Lower leg skin (tissue), 4 donors: ENCODE results near the gene CBR1. TPM values are rescaled to one million over a fixed set of nuclear protein-coding genes. Genes with fewer than 3 reads are reported as not detected.
A peak's percentile ranks its signal among the peaks of the same experiment; 100 is the strongest.

Source experiments
- DNase-seq, 2 donors: peaks; one replicate each; pipeline ENCODE4 v3.0.0-alpha.2; 2019; ENCODE audit warnings: low spot score in 2 of 2
- H3K4me3 ChIP-seq: fragments of 200-600 bp; sonication (generic); 2 replicates; pipeline ENCODE4 v1.5.1; 2017; ENCODE audit warnings: mild to moderate bottlenecking, low read depth; ENCODE audit not compliant: poor library complexity, severe bottlenecking
- CTCF ChIP-seq, 3 donors: fragments of 450-650 bp; IDR thresholded peaks; one replicate each; pipeline ENCODE4 v1.5.1; 2016; ENCODE audit warnings: antibody characterized with exemption in 3 of 3, mild to moderate bottlenecking in 3 of 3, moderate library complexity in 2 of 3
- POLR2A ChIP-seq, 2 donors: fragments of 450-650 bp; IDR thresholded peaks; one replicate each; pipeline ENCODE4 v1.6.1; 2016 to 2017; ENCODE audit warnings: antibody characterized with exemption in 2 of 2, mild to moderate bottlenecking in 1 of 2, moderate library complexity in 1 of 2
- WGBS, 2 donors: methylation state at CpG; one replicate each; pipeline ENCODE4 v1.1.5; 2018; 5-methylcytosine and 5-hydroxymethylcytosine counted together
- intact Hi-C: fragments of 100-400 bp; cut with DNase I; formaldehyde crosslinking; loops from one replicate; pipeline ENCODE4 v1.15.0; 2023; ENCODE audit warnings: low total_unique reads
- total RNA-seq, 4 donors: library from RNA; depleted of rRNA; stranded (reverse); fragments of >200 nt; gene quantifications; one replicate each; pipeline ENCODE4 v1.1.0, GENCODE V29; 2016

Gene CBR1
- total RNA-seq, 4 donors from 2014 or later, result 312 to 945 (median 473) TPM

GRCh38 chr21:36052860-36053714 lies 16.7 kb upstream of the CBR1 start:
- WGBS, 2 donors, result 30 to 41% methylated on average over 10 of the region's 10 CpGs
- intact Hi-C loops, result no loop called here
- peak in 1 of 2 donors; percentile 63 for DNase-seq
- TF ChIP-seq POLR2A (IDR thresholded peaks at IDR 0.05) (no peak), CTCF (IDR thresholded peaks at IDR 0.05) (no peak)
- H3K4me3 ChIP-seq, result no peak overlapping the region

- 84 to 89% methylated on average over 3 of the region's 3 CpGs for WGBS, 2 donors
- DNase-seq, result no peak
These were observed 16.1 kb upstream of the CBR1 start for GRCh38 chr21:36053715-36054062.

GRCh38 chr21:36055551-36055950 lies 14.3 kb upstream of the CBR1 start:
- TF ChIP-seq CTCF (IDR thresholded peaks at IDR 0.05) (no peak), POLR2A (IDR thresholded peaks at IDR 0.05) (no peak)
- H3K4me3 ChIP-seq, result no peak overlapping the region
- intact Hi-C loops, result no loop called here
- no peak for DNase-seq
- 67 to 83% methylated on average over 3 of the region's 3 CpGs for WGBS, 2 donors

More at GRCh38 chr21:36053715-36054062, 16.1 kb upstream of the CBR1 start:
- no peak for TF ChIP-seq CTCF (IDR thresholded peaks at IDR 0.05)
- no peak for TF ChIP-seq POLR2A (IDR thresholded peaks at IDR 0.05)
- H3K4me3 ChIP-seq, result no peak overlapping the region
- intact Hi-C loops, result no loop called here

- peak; percentile 42 to 90 for DNase-seq
- intact Hi-C loops, result no loop called here
- peak overlapping the region; percentile 62 for H3K4me3 ChIP-seq
- no peak for TF ChIP-seq POLR2A (IDR thresholded peaks at IDR 0.05)
- no peak for TF ChIP-seq CTCF (IDR thresholded peaks at IDR 0.05)
- WGBS, 2 donors, result 1% methylated on average over 27 to 34 of the region's 34 CpGs
These were observed 10.0 kb upstream of the CBR1 start for GRCh38 chr21:36059823-36060158.

DNA sequence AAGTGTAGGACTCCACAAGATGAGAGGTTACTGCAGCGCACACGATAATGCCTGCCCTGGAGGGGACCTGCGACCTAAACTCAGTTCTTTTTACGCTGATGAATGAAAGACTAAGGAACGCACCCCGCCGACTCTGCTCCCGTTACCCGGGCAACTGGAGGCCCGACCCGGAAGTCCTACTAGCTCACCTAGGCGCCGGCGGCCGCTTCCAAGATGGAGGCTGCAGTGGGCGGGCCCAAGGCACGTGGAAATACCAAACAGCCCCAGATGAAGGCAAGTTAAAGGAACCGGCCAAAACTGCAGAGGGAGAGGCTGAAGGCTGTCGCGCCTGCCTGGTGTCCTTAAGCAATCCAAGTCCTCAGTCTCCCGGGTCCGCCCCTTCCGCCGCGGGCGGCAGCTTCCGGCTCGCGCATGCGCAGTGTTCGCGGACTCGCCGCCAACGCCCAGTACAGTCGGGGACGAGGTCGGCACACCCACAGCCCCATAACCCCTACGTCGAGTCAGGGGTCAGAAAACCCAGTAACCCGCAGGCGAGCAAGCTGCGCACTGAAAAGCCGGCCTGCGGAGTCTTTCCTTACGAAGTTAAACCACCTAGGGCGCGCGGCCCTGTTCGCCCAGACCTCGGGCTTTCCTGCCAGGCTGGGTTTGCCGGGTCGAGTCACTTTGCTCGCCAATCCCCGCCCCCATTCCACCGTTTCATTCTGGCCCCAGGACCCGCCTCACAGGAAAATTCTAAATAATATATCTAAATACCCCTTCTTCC lies 9.5 kb upstream of the CBR1 start, which contains the start of gene SETD4:
TSS of gene SETD4 (minus strand) at position 368 of the 763 bp plus-strand sequence. CDS start 1,638 bp downstream, outside the sequence.
- intact Hi-C loops, result no loop called here
- DNase-seq, result peak; percentile 92 to 98
- 1% methylated on average over 36 to 38 of the region's 57 CpGs for WGBS, 2 donors

More for the DNA sequence above, 9.5 kb upstream of the CBR1 start, which contains the start of gene SETD4:
- H3K4me3 ChIP-seq, result peak within 1 kb of the TSS; percentile 62
- TF ChIP-seq CTCF (IDR thresholded peaks at IDR 0.05) (no peak), POLR2A (IDR thresholded peaks at IDR 0.05) (no peak)
